Tibial artery (tissue), 4 donors: ENCODE results near the gene SUN2.

Experiments
- DNase-seq, 2 donors: peaks; one replicate each; pipeline ENCODE4 v3.0.0-alpha.2; 2019
- H3K27ac ChIP-seq, 2 donors: fragments of 200-600 bp; sonication (generic) in 1 of 2; 1 replicate in 1 of 2; 2 replicates in 1 of 2; pipeline ENCODE4 v1.5.1; 2018 to 2019; ENCODE audit warnings: mild to moderate bottlenecking in 1 of 2
- H3K27me3 ChIP-seq, 2 donors: fragments of 200-600 bp; sonication (generic) in 1 of 2; one replicate each; pipeline versions ENCODE4 v1.5.1 to v1.6.0; 2016 to 2019
- H3K36me3 ChIP-seq, 3 donors: fragments of 200-600 bp; sonication (generic) in 2 of 3; one replicate each; pipeline ENCODE4 v1.5.1; 2016 to 2019; ENCODE audit warnings: mild to moderate bottlenecking in 2 of 3
- H3K4me1 ChIP-seq, 4 donors: fragments of 200-600 bp; sonication (generic) in 2 of 4; 1 replicate in 3 of 4; 2 replicates in 1 of 4; pipeline ENCODE4 v1.5.1; 2016 to 2019
- H3K4me3 ChIP-seq, 2 donors: fragments of 200-600 bp; sonication (generic) in 1 of 2; 1 replicate in 1 of 2; 2 replicates in 1 of 2; pipeline ENCODE4 v1.5.1; 2018 to 2019; ENCODE audit warnings: mild to moderate bottlenecking in 2 of 2
- H3K9me3 ChIP-seq, 3 donors: fragments of 200-600 bp; sonication (generic) in 1 of 3; one replicate each; pipeline ENCODE4 v1.5.1; 2016 to 2019
- CTCF ChIP-seq, 2 experiments: fragments of 200-600 bp in 1 of 2; fragments of 450-650 bp in 1 of 2; IDR thresholded peaks; one replicate each; pipeline ENCODE4 v1.5.1; 2017 to 2019; ENCODE audit warnings: antibody characterized with exemption in 2 of 2, mild to moderate bottlenecking in 1 of 2, moderate library complexity in 1 of 2
- intact Hi-C: fragments of 100-400 bp; cut with DNase I; formaldehyde crosslinking; loops from one replicate; pipeline ENCODE4 v1.15.0; 2023; ENCODE audit warnings: low total_unique reads

Gene SUN2

GRCh38 chr22:38745676-38746460 lies 9.9 kb downstream of the SUN2 start:
- no peak for DNase-seq
- Histone ChIP-seq H3K36me3 (peaks cover 98 to 100% (median 100%) of the 10 kb centered on the region in 3 donors), H3K4me3 (no peak overlapping the region), H3K27ac (no peak overlapping the region), H3K9me3 (no peaks in the 10 kb centered on the region), H3K4me1 (peaks cover 0 to 9% (median 3%) of the 10 kb centered on the region in 4 donors), H3K27me3 (no peaks in the 10 kb centered on the region)
- no peak for TF ChIP-seq CTCF (IDR thresholded peaks at IDR 0.05)
- intact Hi-C loops, result no loop called here

DNA sequence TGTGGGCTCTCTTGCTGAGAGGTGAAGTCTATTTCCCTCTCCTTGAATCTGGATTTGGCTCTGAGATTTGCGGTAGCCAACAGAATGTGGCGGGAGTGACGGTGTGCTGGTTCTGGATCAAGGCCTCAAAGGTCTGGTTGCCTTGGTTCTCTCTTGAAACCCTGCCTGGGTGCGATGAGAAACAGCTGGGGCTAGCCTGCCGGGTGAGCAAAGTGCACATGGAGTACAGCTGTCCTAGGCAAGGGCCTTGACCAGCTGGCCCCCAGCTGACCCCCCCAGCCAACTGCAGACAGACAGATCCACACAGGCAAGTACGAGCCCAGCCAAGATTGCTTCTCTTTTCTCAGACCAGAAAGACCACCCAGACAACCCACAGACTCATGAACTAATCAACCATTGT lies 10.8 kb downstream of the SUN2 start:
- peak overlapping the region in 1 of 2 donors; percentile 12 for H3K27ac ChIP-seq
- TF ChIP-seq CTCF (IDR thresholded peaks at IDR 0.05), result no peak
- intact Hi-C loops, result no loop called here
- no peak overlapping the region for H3K4me3 ChIP-seq
- DNase-seq, result no peak
- H3K4me1 ChIP-seq, result peaks cover 0 to 5% (median 2%) of the 10 kb centered on the region in 4 donors
- peaks cover 98 to 100% (median 100%) of the 10 kb centered on the region in 3 donors for H3K36me3 ChIP-seq
- no peaks in the 10 kb centered on the region for H3K27me3 ChIP-seq
- H3K9me3 ChIP-seq, result no peaks in the 10 kb centered on the region

GRCh38 chr22:38742176-38742942 lies 13.4 kb downstream of the SUN2 start:
- Histone ChIP-seq H3K4me3 (no peak overlapping the region), H3K9me3 (no peaks in the 10 kb centered on the region), H3K27ac (peak overlapping the region in 1 of 2 donors; percentile 20), H3K36me3 (peaks cover 98 to 100% (median 100%) of the 10 kb centered on the region in 3 donors), H3K4me1 (peaks cover 0 to 5% (median 0%) of the 10 kb centered on the region in 4 donors), H3K27me3 (no peaks in the 10 kb centered on the region)
- no peak for TF ChIP-seq CTCF (IDR thresholded peaks at IDR 0.05)
- no peak for DNase-seq
- intact Hi-C loops, result no loop called here

GRCh38 chr22:38741576-38741975 lies 14.2 kb downstream of the SUN2 start:
- Histone ChIP-seq H3K9me3 (no peaks in the 10 kb centered on the region), H3K27ac (no peak overlapping the region), H3K4me1 (peaks cover 0 to 5% (median 0%) of the 10 kb centered on the region in 4 donors), H3K36me3 (peaks cover 98 to 100% (median 100%) of the 10 kb centered on the region in 3 donors), H3K27me3 (no peaks in the 10 kb centered on the region), H3K4me3 (no peak overlapping the region)
- TF ChIP-seq CTCF (IDR thresholded peaks at IDR 0.05), result no peak
- no peak for DNase-seq
- intact Hi-C loops, result no loop called here

GRCh38 chr22:38741166-38741565 lies 14.6 kb downstream of the SUN2 start:
- Histone ChIP-seq H3K4me3 (no peak overlapping the region), H3K27me3 (no peaks in the 10 kb centered on the region), H3K9me3 (no peaks in the 10 kb centered on the region), H3K27ac (no peak overlapping the region), H3K36me3 (peaks cover 98 to 100% (median 100%) of the 10 kb centered on the region in 3 donors), H3K4me1 (peaks cover 0 to 8% (median under 1%) of the 10 kb centered on the region in 4 donors)
- intact Hi-C loops, result no loop called here
- no peak for TF ChIP-seq CTCF (IDR thresholded peaks at IDR 0.05)
- no peak for DNase-seq
